Endodermal cell (in vitro differentiated cells): ENCODE data around the gene PGGT1B. TPM values are rescaled to one million over a fixed set of nuclear protein-coding genes. Genes with fewer than 3 reads are reported as not detected.

Source experiments
- DNase-seq: peaks from one replicate; pipeline ENCODE4 v3.0.0-alpha.2; 2017
- H3K27ac ChIP-seq: 2 replicates; pipeline ENCODE4 v1.5.1; 2013; ENCODE audit warnings: mild to moderate bottlenecking, low read depth, low read length, moderate library complexity
- H3K27me3 ChIP-seq: 2 replicates; pipeline ENCODE4 v1.6.1; 2013; ENCODE audit warnings: mild to moderate bottlenecking, low read length, moderate library complexity; ENCODE audit not compliant: insufficient read depth, control insufficient read depth, poor library complexity, severe bottlenecking
- H3K36me3 ChIP-seq: 2 replicates; pipeline ENCODE4 v1.7.0; 2013; ENCODE audit warnings: mild to moderate bottlenecking, low read length, moderate library complexity; ENCODE audit not compliant: control insufficient read depth, insufficient read depth
- H3K4me1 ChIP-seq: one replicate; pipeline ENCODE4 v1.7.0; 2013; ENCODE audit warnings: low read length; ENCODE audit not compliant: control insufficient read depth, insufficient read depth
- H3K4me3 ChIP-seq: 2 replicates; pipeline ENCODE4 v1.5.1; 2013; ENCODE audit warnings: mild to moderate bottlenecking, low read length, moderate library complexity
- H3K9ac ChIP-seq: 2 replicates; pipeline ENCODE4 v1.6.1; 2013; ENCODE audit warnings: mild to moderate bottlenecking, low read length, moderate library complexity; ENCODE audit not compliant: poor library complexity, severe bottlenecking; ENCODE audit errors: extremely low read depth
- H3K9me3 ChIP-seq: 2 replicates; pipeline ENCODE4 v1.6.1; 2013; ENCODE audit warnings: mild to moderate bottlenecking, low read length, moderate library complexity; ENCODE audit not compliant: control insufficient read depth
- H3K27ac Mint-ChIP-seq: 2 replicates; pipeline ENCODE4 v1.8.0; 2020; ENCODE audit warnings: mixed read lengths
- H3K27me3 Mint-ChIP-seq: 2 replicates; pipeline ENCODE4 v1.8.0; 2021; ENCODE audit warnings: mild to moderate bottlenecking, mixed read lengths; ENCODE audit not compliant: insufficient read depth
- H3K36me3 Mint-ChIP-seq: 2 replicates; pipeline ENCODE4 v1.8.0; 2020; ENCODE audit warnings: low read depth, mixed read lengths
- H3K4me1 Mint-ChIP-seq: 2 replicates; pipeline ENCODE4 v1.8.0; 2020; ENCODE audit warnings: mixed read lengths
- H3K4me3 Mint-ChIP-seq: 2 replicates; pipeline ENCODE4 v1.8.0; 2020; ENCODE audit warnings: mild to moderate bottlenecking, moderate library complexity, mixed read lengths
- H3K9me3 Mint-ChIP-seq: 2 replicates; pipeline ENCODE4 v1.8.0; 2020; ENCODE audit warnings: mild to moderate bottlenecking, mixed read lengths
- WGBS, 2 experiments: methylation state at CpG; one replicate each; pipeline versions ENCODE4 v1.1.5 to v1.1.7; 2013; ENCODE audit warnings: missing lambda C conversion rate in 2 of 2, mixed read lengths in 1 of 2; ENCODE audit not compliant: insufficient coverage in 1 of 2, insufficient read length in 1 of 2; 5-methylcytosine and 5-hydroxymethylcytosine counted together
- total RNA-seq, 2 donors: library from RNA; stranded (reverse); fragmentation: NEBNext Ultra II Directional in 1 of 2; extraction: Animal tissue kit (Norgen Biotek cat#: 25700) in 1 of 2; gene quantifications; 2 replicates in 1 of 2; 3 replicates in 1 of 2; pipeline ENCODE4 v1.2.1, GENCODE V29; 2021
- TF ChIP-seq, protein P1 (sequence below): fragments of 200-600 bp; sonication (generic); conservative IDR thresholded peaks from 2 replicates; pipeline ENCODE4 v1.5.0; 2021; ENCODE audit warnings: antibody characterized with exemption, mild to moderate bottlenecking

PGGT1B gene
- total RNA-seq, 2 donors from 2014 or later = 43.7 to 44.9 TPM

DNA sequence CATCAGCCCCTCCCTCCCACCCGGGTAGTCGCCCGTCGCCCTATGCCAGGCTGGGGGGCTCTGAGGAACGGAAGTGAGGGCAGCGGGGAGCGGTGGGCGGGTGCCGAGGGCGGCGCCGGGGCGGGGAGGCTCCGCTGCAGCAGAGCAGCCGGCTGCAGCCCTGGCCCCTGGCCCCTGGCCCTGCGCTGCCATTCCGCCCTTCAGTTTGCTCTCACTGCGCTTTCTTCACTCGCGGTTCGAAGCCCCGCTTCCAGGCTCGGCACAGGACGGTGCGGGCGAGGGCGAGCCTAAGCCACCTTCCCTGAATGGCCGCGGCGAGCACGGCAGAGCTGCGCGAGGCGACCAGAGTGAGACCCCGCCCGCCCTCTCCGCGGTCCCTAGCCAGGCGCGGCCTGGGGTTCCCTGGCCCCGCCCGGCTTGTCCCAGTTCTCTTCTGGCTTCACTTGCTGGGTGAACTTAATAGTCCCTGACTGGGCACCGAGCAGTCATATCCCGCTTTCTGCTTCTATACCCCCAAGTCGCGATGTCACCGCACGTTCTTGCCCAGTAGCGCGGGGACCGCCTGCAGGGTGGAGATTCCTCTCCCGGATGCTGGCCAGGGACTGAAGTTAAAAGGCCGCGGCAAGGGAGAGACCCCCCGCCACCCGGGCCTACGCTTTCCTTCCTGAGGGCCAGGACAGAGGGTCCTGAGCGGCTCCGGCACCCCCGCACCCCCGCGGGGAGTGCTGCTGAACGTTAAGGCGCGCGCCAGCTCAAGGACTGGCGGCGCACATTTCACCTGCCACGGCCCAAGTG, 92.3 kb downstream of the PGGT1B start:
- Histone ChIP-seq H3K27me3 (peaks cover 22% of the 10 kb centered on the region), H3K36me3 (peaks cover 5% of the 10 kb centered on the region), H3K4me3 (peak overlapping the region; percentile 73), H3K4me1 (no peaks in the 10 kb centered on the region), H3K9ac (peak overlapping the region; percentile 29), H3K9me3 (peaks cover 30% of the 10 kb centered on the region), H3K27ac (no peak overlapping the region)
- H3K4me3 Mint-ChIP-seq = peak overlapping the region; percentile 80
- TF ChIP-seq, protein P1, sequence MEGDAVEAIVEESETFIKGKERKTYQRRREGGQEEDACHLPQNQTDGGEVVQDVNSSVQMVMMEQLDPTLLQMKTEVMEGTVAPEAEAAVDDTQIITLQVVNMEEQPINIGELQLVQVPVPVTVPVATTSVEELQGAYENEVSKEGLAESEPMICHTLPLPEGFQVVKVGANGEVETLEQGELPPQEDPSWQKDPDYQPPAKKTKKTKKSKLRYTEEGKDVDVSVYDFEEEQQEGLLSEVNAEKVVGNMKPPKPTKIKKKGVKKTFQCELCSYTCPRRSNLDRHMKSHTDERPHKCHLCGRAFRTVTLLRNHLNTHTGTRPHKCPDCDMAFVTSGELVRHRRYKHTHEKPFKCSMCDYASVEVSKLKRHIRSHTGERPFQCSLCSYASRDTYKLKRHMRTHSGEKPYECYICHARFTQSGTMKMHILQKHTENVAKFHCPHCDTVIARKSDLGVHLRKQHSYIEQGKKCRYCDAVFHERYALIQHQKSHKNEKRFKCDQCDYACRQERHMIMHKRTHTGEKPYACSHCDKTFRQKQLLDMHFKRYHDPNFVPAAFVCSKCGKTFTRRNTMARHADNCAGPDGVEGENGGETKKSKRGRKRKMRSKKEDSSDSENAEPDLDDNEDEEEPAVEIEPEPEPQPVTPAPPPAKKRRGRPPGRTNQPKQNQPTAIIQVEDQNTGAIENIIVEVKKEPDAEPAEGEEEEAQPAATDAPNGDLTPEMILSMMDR = no peak
- H3K4me1 Mint-ChIP-seq = peaks cover 15% of the 10 kb centered on the region
- H3K9me3 Mint-ChIP-seq = peaks cover 29% of the 10 kb centered on the region
- DNase-seq = peak; percentile 89
- peak overlapping the region; percentile 74 for H3K27ac Mint-ChIP-seq
- peaks cover 27% of the 10 kb centered on the region for H3K36me3 Mint-ChIP-seq
- H3K27me3 Mint-ChIP-seq = peaks cover 27% of the 10 kb centered on the region
- 0% methylated on average over 33 to 69 of the region's 69 CpGs for WGBS, 2 experiments

DNA sequence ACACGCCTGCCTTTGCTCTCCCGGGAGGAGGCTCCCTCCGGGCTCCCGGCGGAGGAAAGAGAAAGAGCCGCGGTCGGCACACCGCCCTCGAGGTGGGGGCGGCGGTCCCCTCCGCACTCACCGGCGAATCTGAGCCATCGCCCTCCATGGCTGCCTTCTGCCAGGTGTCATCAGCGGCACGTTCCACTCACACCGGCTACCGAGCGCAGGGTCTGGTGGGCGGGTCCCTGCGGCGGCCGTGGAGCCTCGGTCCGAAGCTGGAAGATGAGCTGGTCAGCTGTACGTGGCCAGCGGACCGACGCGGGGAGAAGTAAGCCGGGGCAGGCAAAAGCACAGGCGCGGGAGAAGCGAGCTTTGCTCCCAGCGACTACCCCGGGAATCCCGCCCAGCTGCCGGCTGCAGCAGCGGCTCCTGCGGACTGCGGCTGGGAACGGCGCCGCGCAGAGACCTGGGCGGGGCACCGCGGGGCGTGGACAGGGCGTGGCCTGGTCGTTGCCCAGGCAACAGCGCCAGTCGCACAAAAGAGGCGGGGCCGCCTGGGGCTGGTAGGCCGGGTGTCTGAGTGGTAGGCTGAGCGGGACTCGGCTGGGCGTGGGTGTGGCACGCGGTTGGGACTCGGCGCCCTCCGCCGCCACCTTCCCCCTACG, 93.1 kb downstream of the PGGT1B start, which contains the start of gene TRIM36:
TRIM36 (minus strand) TSS at position 422 of the 647 bp plus-strand sequence; CDS start at position 148, 274 bp downstream.
- Mint-ChIP-seq H3K27me3 (peaks cover 27% of the 10 kb centered on the region), H3K4me1 (peaks cover 15% of the 10 kb centered on the region), H3K9me3 (peaks cover 36% of the 10 kb centered on the region), H3K36me3 (peaks cover 34% of the 10 kb centered on the region), H3K27ac (peak within 1 kb of the TSS; percentile 92), H3K4me3 (peak within 1 kb of the TSS; percentile 80)
- peaks cover 5% of the 10 kb centered on the region for H3K36me3 ChIP-seq
- H3K4me3 ChIP-seq = peak within 1 kb of the TSS; percentile 86
- peak within 1 kb of the TSS; percentile 89 for H3K27ac ChIP-seq
- peak; percentile 99 for DNase-seq
- peaks cover 22% of the 10 kb centered on the region for H3K27me3 ChIP-seq
- TF ChIP-seq, protein P1 = peak; percentile 29
- H3K9me3 ChIP-seq = peaks cover 37% of the 10 kb centered on the region
- WGBS, 2 experiments = 0% methylated on average over 14 to 68 of the region's 68 CpGs
- H3K9ac ChIP-seq = peak within 1 kb of the TSS; percentile 83
- no peaks in the 10 kb centered on the region for H3K4me1 ChIP-seq

DNA sequence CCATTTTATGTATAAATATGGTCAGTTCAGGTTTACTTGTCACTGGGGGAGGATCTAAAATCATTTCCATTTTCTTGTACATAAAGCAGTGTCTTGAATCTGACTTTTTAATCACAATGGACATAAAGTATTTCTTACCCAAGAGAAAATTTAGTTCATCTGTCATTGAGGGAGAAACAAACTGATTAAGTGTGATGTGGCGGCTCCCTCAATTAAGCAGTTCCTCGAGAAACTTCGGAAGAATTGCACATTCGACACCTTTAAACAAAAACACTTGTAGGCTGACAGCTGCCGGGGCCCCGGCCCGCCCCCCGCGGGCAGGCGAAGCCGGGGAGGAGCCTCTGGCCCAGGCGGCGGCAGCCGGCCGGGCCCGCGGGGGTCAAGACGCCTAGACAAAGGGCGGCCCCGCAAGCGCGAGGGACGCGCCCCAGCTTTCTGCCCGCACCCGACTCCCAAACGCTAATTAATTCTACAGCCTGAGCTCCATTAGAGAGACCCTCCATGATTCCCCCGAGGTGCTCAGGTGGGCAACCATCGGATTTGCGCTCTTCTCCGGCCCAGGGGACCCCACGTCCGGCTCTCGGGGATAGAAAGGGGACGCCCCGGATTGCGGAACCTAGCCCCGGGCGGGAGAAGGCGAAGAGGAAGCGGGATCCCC, 93.7 kb downstream of the PGGT1B start:
- WGBS, 2 experiments = 0 to 2% methylated on average over 8 to 41 of the region's 41 CpGs
- H3K9ac ChIP-seq = peak overlapping the region; percentile 83
- peaks cover 43% of the 10 kb centered on the region for H3K9me3 ChIP-seq
- Mint-ChIP-seq H3K36me3 (peaks cover 40% of the 10 kb centered on the region), H3K9me3 (peaks cover 42% of the 10 kb centered on the region), H3K27ac (peak overlapping the region; percentile 92), H3K27me3 (peaks cover 24% of the 10 kb centered on the region), H3K4me1 (peaks cover 15% of the 10 kb centered on the region), H3K4me3 (peak overlapping the region; percentile 80)
- peaks cover 5% of the 10 kb centered on the region for H3K36me3 ChIP-seq
- peak; percentile 74 for DNase-seq
- H3K27ac ChIP-seq = peak overlapping the region; percentile 89
- TF ChIP-seq, protein P1 = no peak
- H3K4me1 ChIP-seq = no peaks in the 10 kb centered on the region
- peak overlapping the region; percentile 86 for H3K4me3 ChIP-seq
- H3K27me3 ChIP-seq = peaks cover 22% of the 10 kb centered on the region
